Measurements from ENCODE around the gene SNX9.
"Not testable (repeated sequence)": the region's sequence is repeated elsewhere in the genome, so short reads cannot be mapped to it uniquely, and the experiment has no call there.

The SNX9 gene

GRCh38 chr6:157942351-157942750 lies 119.3 kb downstream of the SNX9 start:
- FAIRE-seq = no peak
- DNase-seq (ENCODE audit: insufficient read length, low spot score) = no peak
- TF ChIP-seq CTCF (IDR thresholded peaks at IDR 0.05; ENCODE audit: insufficient read depth, missing control alignments) = no peak

- DNase-seq (ENCODE audit: insufficient read length, low spot score) (no peak), FAIRE-seq (no peak)
- no peak for TF ChIP-seq CTCF (IDR thresholded peaks at IDR 0.05; ENCODE audit: insufficient read depth, missing control alignments)
Observed at GRCh38 chr6:157943249-157943963, 120.4 kb downstream of the SNX9 start.

- DNase-seq (ENCODE audit: insufficient read length, low spot score) (no peak), FAIRE-seq (no peak)
Observed at GRCh38 chr6:157943964-157944283, 120.9 kb downstream of the SNX9 start.

GRCh38 chr6:157944983-157945931 lies 122.2 kb downstream of the SNX9 start:
- DNase-seq (ENCODE audit: insufficient read length, low spot score) = no peak
- no peak for FAIRE-seq
- TF ChIP-seq CTCF (IDR thresholded peaks at IDR 0.05; ENCODE audit: insufficient read depth, missing control alignments) = no peak

More at GRCh38 chr6:157943964-157944283, 120.9 kb downstream of the SNX9 start:
- no peak for TF ChIP-seq CTCF (IDR thresholded peaks at IDR 0.05; ENCODE audit: insufficient read depth, missing control alignments)

- DNase-seq (ENCODE audit: insufficient read length, low spot score) = no peak
- no peak for TF ChIP-seq CTCF (IDR thresholded peaks at IDR 0.05; ENCODE audit: insufficient read depth, missing control alignments)
- FAIRE-seq = no peak
Observed at GRCh38 chr6:157946053-157946617, 123.1 kb downstream of the SNX9 start.

- no peak for DNase-seq (ENCODE audit: insufficient read length, low spot score)
- TF ChIP-seq CTCF (IDR thresholded peaks at IDR 0.05; ENCODE audit: insufficient read depth, missing control alignments) = peak; percentile 68
- FAIRE-seq = no peak
Observed at GRCh38 chr6:157946865-157947532, 124.0 kb downstream of the SNX9 start.

GRCh38 chr6:157950899-157951298 lies 127.9 kb downstream of the SNX9 start:
- not testable (repeated sequence) for DNase-seq (ENCODE audit: insufficient read length, low spot score); FAIRE-seq
